Upper lobe of left lung (tissue), 6 donors: ENCODE results near the gene OR2AJ1. TPM values are rescaled to one million over a fixed set of nuclear protein-coding genes. Genes with fewer than 3 reads are reported as not detected.

Source experiments
- ATAC-seq, 2 donors: fragments of 200-7000 bp; cut with Tn5 transposase; one replicate each; pipeline ENCODE4 v1.9.1; 2022; ENCODE audit warnings: mild to moderate bottlenecking in 2 of 2, moderate library complexity in 2 of 2; ENCODE audit not compliant: low FRiP score in 2 of 2
- DNase-seq, 2 donors: peaks; one replicate each; pipeline ENCODE4 v3.0.0-alpha.2; 2019 to 2020
- H3K27ac ChIP-seq, 4 donors: fragments of 200-600 bp; sonication (generic); one replicate each; pipeline ENCODE4 v1.5.1; 2016 to 2019
- H3K27me3 ChIP-seq, 4 donors: fragments of 200-600 bp; sonication (generic); one replicate each; pipeline ENCODE4 v1.5.1; 2017 to 2019
- H3K36me3 ChIP-seq, 4 donors: fragments of 200-600 bp; sonication (generic); one replicate each; pipeline ENCODE4 v1.5.1; 2016 to 2019
- H3K4me1 ChIP-seq, 4 donors: fragments of 200-600 bp; sonication (generic); one replicate each; pipeline ENCODE4 v1.5.1; 2018 to 2019
- H3K4me3 ChIP-seq, 4 donors: fragments of 200-600 bp; sonication (generic); one replicate each; pipeline ENCODE4 v1.5.1; 2017 to 2019; ENCODE audit warnings: mild to moderate bottlenecking in 2 of 4, moderate library complexity in 1 of 4
- H3K9me3 ChIP-seq, 4 donors: fragments of 200-600 bp; sonication (generic); one replicate each; pipeline ENCODE4 v1.5.1; 2018 to 2019
- CTCF ChIP-seq, 6 experiments: fragments of 450-650 bp in 4 of 6; fragments of 200-600 bp in 2 of 6; sonication (generic) in 2 of 6; IDR thresholded peaks; one replicate each; pipeline ENCODE4 v1.5.1; 2016 to 2019; ENCODE audit warnings: antibody characterized with exemption in 6 of 6
- EP300 ChIP-seq, 4 donors: sonication (generic); formaldehyde crosslinking; IDR thresholded peaks; one replicate each; pipeline ENCODE4 v1.5.1; 2017; ENCODE audit warnings: antibody characterized with exemption in 4 of 4, control low read depth in 2 of 4
- POLR2A ChIP-seq, 4 donors: fragments of 450-650 bp; IDR thresholded peaks; one replicate each; pipeline ENCODE4 v1.5.1; 2016 to 2017; ENCODE audit warnings: antibody characterized with exemption in 4 of 4, mild to moderate bottlenecking in 2 of 4
- POLR2AphosphoS5 ChIP-seq, 2 donors: sonication (generic); formaldehyde crosslinking; IDR thresholded peaks; one replicate each; pipeline ENCODE4 v1.5.1; 2017; ENCODE audit warnings: antibody characterized with exemption in 2 of 2
- whole genome bisulfite sequencing, 2 donors: methylation state at CpG; one replicate each; pipeline ENCODE4 v1.1.5; 2017 to 2018; 5-methylcytosine and 5-hydroxymethylcytosine counted together
- total RNA-seq, 6 donors: library from RNA; depleted of rRNA in 4 of 6; stranded (reverse); fragments of >200 nt in 4 of 6; gene quantifications; one replicate each; pipeline versions ENCODE4 v1.1.0 to v1.2.1, GENCODE V29; 2016 to 2021
- donor health status: DM: no; HTN: no; CAD: no; lungs with moderate emphysema.
- donor health status: DM: no; HTN: yes; CAD: no; lungs with severe emphysema.

The OR2AJ1 gene
- under 1 TPM in 1 of 6 donors, not detected in 5; 0.49 TPM for total RNA-seq

- Histone ChIP-seq H3K27me3 (no peaks in the 10 kb centered on the region), H3K9me3 (no peaks in the 10 kb centered on the region), H3K27ac (no peak within 1 kb of the TSS), H3K36me3 (no peaks in the 10 kb centered on the region), H3K4me3 (no peak within 1 kb of the TSS), H3K4me1 (no peaks in the 10 kb centered on the region)
- DNase-seq (no peak), ATAC-seq (no peak)
- 88 to 91% methylated on average over 9 of the region's 9 CpGs for WGBS, 2 donors
- TF ChIP-seq POLR2AphosphoS5 (IDR thresholded peaks at IDR 0.05) = no peak
- TF ChIP-seq POLR2A (IDR thresholded peaks at IDR 0.05) = no peak
- TF ChIP-seq CTCF (IDR thresholded peaks at IDR 0.05) = no peak
- TF ChIP-seq EP300 (IDR thresholded peaks at IDR 0.05) = no peak
Measured at GRCh38 chr1:247924868-247925267, at the start of gene OR2AJ1. OR2AJ1 (plus strand) TSS chr1:247924889; CDS start chr1:247933769, 8,880 bp downstream.

- ATAC-seq = no peak
- H3K4me1 ChIP-seq = no peaks in the 10 kb centered on the region
- no peaks in the 10 kb centered on the region for H3K9me3 ChIP-seq
- no peak overlapping the region for H3K27ac ChIP-seq
- TF ChIP-seq POLR2AphosphoS5 (IDR thresholded peaks at IDR 0.05) = no peak
- TF ChIP-seq CTCF (IDR thresholded peaks at IDR 0.05) = no peak
- TF ChIP-seq POLR2A (IDR thresholded peaks at IDR 0.05) = no peak
- no peak for TF ChIP-seq EP300 (IDR thresholded peaks at IDR 0.05)
- 84 to 89% methylated on average over 9 of the region's 9 CpGs for WGBS, 2 donors
- no peak overlapping the region for H3K4me3 ChIP-seq
- no peaks in the 10 kb centered on the region for H3K36me3 ChIP-seq
- H3K27me3 ChIP-seq = no peaks in the 10 kb centered on the region
- no peak for DNase-seq
Measured at GRCh38 chr1:247883346-247883745, 41.3 kb upstream of the OR2AJ1 start.

GRCh38 chr1:247884797-247885413 is 39.8 kb upstream of the OR2AJ1 start:
- WGBS, 2 donors = 91 to 92% methylated on average over 10 of the region's 10 CpGs
- ATAC-seq (no peak), DNase-seq (no peak)
- H3K27ac ChIP-seq = no peak overlapping the region
- TF ChIP-seq EP300 (IDR thresholded peaks at IDR 0.05) (no peak), CTCF (IDR thresholded peaks at IDR 0.05) (no peak), POLR2AphosphoS5 (IDR thresholded peaks at IDR 0.05) (no peak), POLR2A (IDR thresholded peaks at IDR 0.05) (no peak)
- H3K27me3 ChIP-seq = no peaks in the 10 kb centered on the region
- no peaks in the 10 kb centered on the region for H3K4me1 ChIP-seq
- no peaks in the 10 kb centered on the region for H3K9me3 ChIP-seq
- no peak overlapping the region for H3K4me3 ChIP-seq
- no peaks in the 10 kb centered on the region for H3K36me3 ChIP-seq

GRCh38 chr1:247895163-247895637 is 29.5 kb upstream of the OR2AJ1 start, which contains the start of gene OR2W3:
OR2W3 (plus strand) TSS chr1:247895587; CDS start chr1:247895587, 0 bp downstream.
- H3K9me3 ChIP-seq = peaks cover 0 to 14% (median 0%) of the 10 kb centered on the region in 4 donors
- H3K27ac ChIP-seq = no peak within 1 kb of the TSS
- H3K4me1 ChIP-seq = no peaks in the 10 kb centered on the region
- H3K27me3 ChIP-seq = no peaks in the 10 kb centered on the region
- DNase-seq = no peak
- no peaks in the 10 kb centered on the region for H3K36me3 ChIP-seq
- 45 to 48% methylated on average over 2 of the region's 2 CpGs for WGBS, 2 donors
- no peak for ATAC-seq
- TF ChIP-seq CTCF (IDR thresholded peaks at IDR 0.05) = no peak
- TF ChIP-seq POLR2A (IDR thresholded peaks at IDR 0.05) = no peak
- TF ChIP-seq POLR2AphosphoS5 (IDR thresholded peaks at IDR 0.05) = no peak
- TF ChIP-seq EP300 (IDR thresholded peaks at IDR 0.05) = no peak
- H3K4me3 ChIP-seq = no peak within 1 kb of the TSS

- TF ChIP-seq POLR2AphosphoS5 (IDR thresholded peaks at IDR 0.05) = no peak
- no peak for TF ChIP-seq CTCF (IDR thresholded peaks at IDR 0.05)
- no peak for TF ChIP-seq POLR2A (IDR thresholded peaks at IDR 0.05)
- no peak for TF ChIP-seq EP300 (IDR thresholded peaks at IDR 0.05)
- no peak overlapping the region for H3K4me3 ChIP-seq
- H3K4me1 ChIP-seq = no peaks in the 10 kb centered on the region
- H3K36me3 ChIP-seq = no peaks in the 10 kb centered on the region
- ATAC-seq (peak in 1 of 2 donors; percentile 57), DNase-seq (no peak)
- no peak overlapping the region for H3K27ac ChIP-seq
- H3K9me3 ChIP-seq = peaks cover 0 to 14% (median 0%) of the 10 kb centered on the region in 4 donors
- H3K27me3 ChIP-seq = no peaks in the 10 kb centered on the region
- 81 to 94% methylated on average over 2 to 14 of the region's 14 CpGs for WGBS, 2 donors
Measured at GRCh38 chr1:247895976-247896375, 28.7 kb upstream of the OR2AJ1 start.
